Measurements from ENCODE around the gene ZNF20. TPM values are rescaled to one million over a fixed set of nuclear protein-coding genes. Genes with fewer than 3 reads are reported as not detected.

The ZNF20 gene
- total RNA-seq, 5 donors from 2014 or later (not counting 1 experiment from before 2014, with no cell fraction given), result 2.2 to 8.8 (median 6.0) TPM; not detected in 1

DNA sequence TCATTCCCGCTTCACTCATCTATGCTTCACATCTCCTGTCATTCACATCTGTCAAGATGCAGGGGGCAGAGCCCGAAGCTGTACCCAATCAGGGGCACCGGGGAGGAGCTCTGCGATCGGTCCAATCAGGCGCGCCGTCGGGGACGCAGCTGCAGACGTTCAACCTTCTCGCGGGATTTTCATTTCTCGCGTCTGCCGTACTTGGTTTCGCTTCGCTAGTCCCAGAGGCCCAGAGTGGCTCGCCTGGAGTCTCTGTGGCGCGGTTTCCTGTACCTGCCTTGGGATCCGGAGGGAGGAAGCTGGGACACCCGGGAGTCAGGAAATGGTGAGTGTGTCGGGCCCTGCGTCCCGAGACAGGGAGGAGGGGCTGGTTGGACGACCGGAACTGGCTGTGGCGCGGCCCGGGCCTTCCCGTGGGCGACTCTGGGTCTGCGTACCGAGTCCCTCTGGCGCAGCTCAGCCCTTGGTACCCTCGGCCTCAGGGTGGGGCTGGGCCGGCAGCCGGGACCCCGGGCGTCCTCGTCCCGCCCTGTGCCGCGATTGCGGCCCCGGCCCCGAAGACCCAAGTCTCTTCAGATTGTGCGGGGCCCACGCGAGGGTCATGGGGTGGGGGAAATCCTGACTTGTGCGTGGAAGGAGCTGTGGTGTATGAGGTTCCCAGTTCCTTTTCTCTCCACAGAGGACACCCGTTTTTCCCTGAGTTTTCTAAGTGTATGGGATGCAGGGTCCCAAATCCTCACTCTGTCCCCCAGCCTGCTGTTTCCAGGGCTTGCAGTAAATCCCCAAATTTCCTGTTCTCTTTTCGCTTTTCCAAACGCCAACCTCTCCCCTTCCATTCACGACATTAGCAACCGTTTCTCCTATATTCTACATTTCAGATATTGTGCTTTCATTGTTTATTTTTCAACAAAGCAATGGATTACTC, 23.0 kb upstream of the ZNF20 start, which contains the start of gene ZNF136:
Gene ZNF136 (plus strand): TSS at position 215 of the 925 bp plus-strand sequence. CDS start 108 bp downstream, at position 323.
- peaks cover 48 to 53% (median 51%) of the 10 kb centered on the region in 3 donors for H3K4me1 Mint-ChIP-seq
- ATAC-seq (replicated peaks in 1 of 4) (peak; percentile 98 to 100 (median 100)), DNase-seq (peak; percentile 79 to 97 (median 92))
- no peaks in the 10 kb centered on the region for H3K36me3 Mint-ChIP-seq
- Histone ChIP-seq H3K4me1 (ENCODE audit: control insufficient read depth in 1 of 2, extremely low read depth in 1 of 2, insufficient read depth in 2 of 2, low read length in 2 of 2) (peaks cover 5 to 30% of the 10 kb centered on the region in 2 experiments), H3K4me3 (ENCODE audit: control insufficient read depth in 1 of 2, extremely low read depth in 1 of 2, low read length in 1 of 2) (peak within 1 kb of the TSS; percentile 83 to 100), H3K36me3 (ENCODE audit: control insufficient read depth in 2 of 2, extremely low read depth in 1 of 2, insufficient read depth in 1 of 2, low read length in 1 of 2) (peaks cover 0 to 4% of the 10 kb centered on the region in 2 donors), H3K9me3 (no peaks in the 10 kb centered on the region), H3K27ac (ENCODE audit: low read length) (peak within 1 kb of the TSS; percentile 98), H3K27me3 (replicated peaks in 1 of 2; ENCODE audit: control insufficient read depth in 2 of 2, extremely low read depth in 1 of 2, insufficient read depth in 2 of 2, low read length in 1 of 2) (no peaks in the 10 kb centered on the region)
- CTCF ChIA-PET, result interaction anchor here (0.6 to 1.6 kb wide), 8 partner anchors 23 to 986 kb away, joined by 3 to 8 read pairs (median 6); partner anchors contain the start of genes ZNF20 (in 1 of the 2) and ZNF563 (in 1 of the 2)
- WGBS (ENCODE audit: insufficient coverage), result 1% methylated on average over 43 of the region's 57 CpGs
- POLR2A ChIA-PET, result interaction anchor here (0.5 to 1.0 kb wide), 5 partner anchors 170 to 450 kb away, joined by 3 to 6 read pairs (median 3); partner anchors contain the start of gene ZNF563 (in 2 of the 2)
- no peaks in the 10 kb centered on the region for H3K9me3 Mint-ChIP-seq
- H3K27me3 Mint-ChIP-seq, result peaks cover 0 to 2% of the 10 kb centered on the region in 2 donors
- H3K27ac Mint-ChIP-seq, result peak within 1 kb of the TSS; percentile 95 to 97
- H3K4me3 Mint-ChIP-seq, result peak within 1 kb of the TSS; percentile 93 to 97 (median 95)

- Mint-ChIP-seq H3K36me3 (no peaks in the 10 kb centered on the region), H3K4me3 (peak overlapping the region; percentile 93 to 97 (median 95)), H3K27me3 (peaks cover 0 to 2% of the 10 kb centered on the region in 2 donors), H3K9me3 (no peaks in the 10 kb centered on the region), H3K4me1 (peaks cover 45 to 50% (median 48%) of the 10 kb centered on the region in 3 donors), H3K27ac (peak overlapping the region; percentile 95 to 97)
- peak in 3 of 4 experiments; percentile 6 to 19 (median 13) for ATAC-seq (replicated peaks in 1 of 4)
- POLR2A ChIA-PET, result interaction anchor here (0.5 to 1.0 kb wide), 5 partner anchors 171 to 451 kb away, joined by 3 to 6 read pairs (median 3); partner anchors contain the start of gene ZNF563 (in 2 of the 2)
- Histone ChIP-seq H3K9me3 (no peaks in the 10 kb centered on the region), H3K4me1 (ENCODE audit: control insufficient read depth in 1 of 2, extremely low read depth in 1 of 2, insufficient read depth in 2 of 2, low read length in 2 of 2) (peaks cover 5 to 30% of the 10 kb centered on the region in 2 experiments), H3K27me3 (replicated peaks in 1 of 2; ENCODE audit: control insufficient read depth in 2 of 2, extremely low read depth in 1 of 2, insufficient read depth in 2 of 2, low read length in 1 of 2) (no peaks in the 10 kb centered on the region), H3K27ac (ENCODE audit: low read length) (peak overlapping the region; percentile 98), H3K4me3 (ENCODE audit: control insufficient read depth in 1 of 2, extremely low read depth in 1 of 2, low read length in 1 of 2) (peak overlapping the region; percentile 83 to 100), H3K36me3 (ENCODE audit: control insufficient read depth in 2 of 2, extremely low read depth in 1 of 2, insufficient read depth in 1 of 2, low read length in 1 of 2) (peaks cover 0 to 4% of the 10 kb centered on the region in 2 donors)
- 0% methylated on average over 2 of the region's 8 CpGs for WGBS (ENCODE audit: insufficient coverage)
- DNase-seq, result no peak
- CTCF ChIA-PET, result interaction anchor here (0.6 to 1.6 kb wide), 7 partner anchors 22 to 663 kb away, joined by 3 to 8 read pairs (median 6); partner anchors contain the start of genes ZNF20 (in 1 of the 2) and ZNF563 (in 1 of the 2)
Observed at GRCh38 chr19:12162513-12162881, 22.3 kb upstream of the ZNF20 start.

GRCh38 chr19:12159773-12160414, 19.7 kb upstream of the ZNF20 start:
- Histone ChIP-seq H3K4me1 (ENCODE audit: control insufficient read depth in 1 of 2, extremely low read depth in 1 of 2, insufficient read depth in 2 of 2, low read length in 2 of 2) (peaks cover 5 to 46% of the 10 kb centered on the region in 2 experiments), H3K36me3 (ENCODE audit: control insufficient read depth in 2 of 2, extremely low read depth in 1 of 2, insufficient read depth in 1 of 2, low read length in 1 of 2) (peaks cover 0 to 4% of the 10 kb centered on the region in 2 donors), H3K9me3 (no peaks in the 10 kb centered on the region), H3K27me3 (replicated peaks in 1 of 2; ENCODE audit: control insufficient read depth in 2 of 2, extremely low read depth in 1 of 2, insufficient read depth in 2 of 2, low read length in 1 of 2) (peaks cover 0 to 9% of the 10 kb centered on the region in 2 experiments), H3K27ac (ENCODE audit: low read length) (no peak overlapping the region), H3K4me3 (ENCODE audit: control insufficient read depth in 1 of 2, extremely low read depth in 1 of 2, low read length in 1 of 2) (no peak overlapping the region)
- 91% methylated on average over 16 of the region's 25 CpGs for WGBS (ENCODE audit: insufficient coverage)
- no peak for ATAC-seq (replicated peaks in 1 of 4)
- peaks cover 0 to 5% of the 10 kb centered on the region in 2 donors for H3K27me3 Mint-ChIP-seq
- ChIA-PET CTCF (interaction anchor here (0.6 to 0.7 kb wide), 2 partner anchors 56 to 354 kb away, joined by 3 read pairs; no protein-coding TSS in a partner anchor), POLR2A (no interaction called here)
- H3K4me1 Mint-ChIP-seq, result peaks cover 30 to 38% (median 32%) of the 10 kb centered on the region in 3 donors
- peak in 2 of 35 experiments; percentile 3 to 12 for DNase-seq
- peak overlapping the region in 1 of 2 donors; percentile 11 for H3K27ac Mint-ChIP-seq
- H3K36me3 Mint-ChIP-seq, result no peaks in the 10 kb centered on the region
- H3K4me3 Mint-ChIP-seq, result peak overlapping the region in 1 of 3 donors; percentile 29
- no peaks in the 10 kb centered on the region for H3K9me3 Mint-ChIP-seq

DNA sequence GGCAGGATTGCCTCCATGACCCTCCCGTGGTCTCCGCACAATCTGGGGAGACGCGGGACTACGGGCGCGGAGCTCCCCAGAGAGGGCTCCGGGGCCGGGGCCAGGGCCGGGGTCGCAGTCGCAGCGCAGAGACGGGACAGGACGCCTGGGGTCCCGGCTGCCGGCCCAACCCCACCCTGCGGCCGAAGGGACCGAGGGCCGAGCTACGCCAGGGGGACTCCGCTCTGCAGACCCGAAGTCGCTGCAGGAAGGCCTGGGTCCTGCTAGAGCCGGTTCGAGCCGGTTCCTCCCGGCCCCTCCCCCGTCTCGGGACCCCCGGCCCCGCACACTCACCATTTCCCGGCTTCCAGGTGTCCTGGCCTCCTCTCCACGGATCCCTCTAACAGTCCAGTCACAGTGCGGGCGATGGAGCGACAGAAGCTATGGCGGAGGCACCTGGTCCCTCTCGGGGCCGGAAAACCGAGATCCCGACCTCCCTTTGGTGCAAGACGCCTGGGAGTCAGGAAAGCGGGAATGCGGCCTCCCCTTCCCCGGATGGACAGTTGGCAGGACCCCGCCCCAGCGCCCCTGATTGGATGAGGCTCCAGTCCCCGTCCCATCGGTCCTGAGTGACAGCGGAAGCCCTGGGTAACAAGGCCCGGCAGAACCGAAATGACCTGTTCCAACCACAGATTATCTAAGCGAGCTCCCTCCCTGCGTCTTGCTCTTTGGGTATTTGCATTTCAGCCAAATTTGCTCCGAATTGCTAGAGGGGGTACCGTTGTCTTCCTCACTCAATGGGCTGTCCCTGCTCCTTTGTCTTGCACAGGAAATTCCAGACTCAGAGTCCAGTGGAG, 16.3 kb upstream of the ZNF20 start, which contains the start of gene ZNF625:
Gene ZNF625 (minus strand): TSS at position 512 of the 836 bp plus-strand sequence. CDS start 176 bp downstream, at position 336.
- Mint-ChIP-seq H3K4me3 (peak within 1 kb of the TSS; percentile 84 to 89 (median 86)), H3K4me1 (peaks cover 6 to 23% (median 15%) of the 10 kb centered on the region in 3 donors), H3K27me3 (peaks cover 0 to 8% of the 10 kb centered on the region in 2 donors), H3K36me3 (peaks cover 4% of the 10 kb centered on the region), H3K9me3 (no peaks in the 10 kb centered on the region), H3K27ac (peak within 1 kb of the TSS; percentile 55 to 80)
- no peaks in the 10 kb centered on the region for H3K9me3 ChIP-seq
- H3K36me3 ChIP-seq (ENCODE audit: control insufficient read depth in 2 of 2, extremely low read depth in 1 of 2, insufficient read depth in 1 of 2, low read length in 1 of 2), result no peaks in the 10 kb centered on the region
- ChIA-PET POLR2A (no interaction called here), CTCF (interaction anchor here in 1 of 2 donors (1.0 kb wide), 1 partner anchor 133 kb away, joined by 3 read pairs; no protein-coding TSS in a partner anchor)
- H3K27me3 ChIP-seq (replicated peaks in 1 of 2; ENCODE audit: control insufficient read depth in 2 of 2, extremely low read depth in 1 of 2, insufficient read depth in 2 of 2, low read length in 1 of 2), result peaks cover 0 to 9% of the 10 kb centered on the region in 2 experiments
- H3K4me3 ChIP-seq (ENCODE audit: control insufficient read depth in 1 of 2, extremely low read depth in 1 of 2, low read length in 1 of 2), result peak within 1 kb of the TSS; percentile 55 to 87
- H3K27ac ChIP-seq (ENCODE audit: low read length), result peak within 1 kb of the TSS; percentile 61
- 2% methylated on average over 46 of the region's 58 CpGs for WGBS (ENCODE audit: insufficient coverage)
- peak in 7 of 35 experiments; percentile 1 to 32 (median 25) for DNase-seq
- peak; percentile 46 to 64 (median 55) for ATAC-seq (replicated peaks in 1 of 4)
- peaks cover 0 to 23% of the 10 kb centered on the region in 2 experiments for H3K4me1 ChIP-seq (ENCODE audit: control insufficient read depth in 1 of 2, extremely low read depth in 1 of 2, insufficient read depth in 2 of 2, low read length in 2 of 2)

- H3K27ac ChIP-seq (ENCODE audit: low read length), result no peak overlapping the region
Observed at GRCh38 chr19:12155324-12155860, 15.2 kb upstream of the ZNF20 start.

More at GRCh38 chr19:12155324-12155860, 15.2 kb upstream of the ZNF20 start:
- no peaks in the 10 kb centered on the region for H3K36me3 ChIP-seq (ENCODE audit: control insufficient read depth in 2 of 2, extremely low read depth in 1 of 2, insufficient read depth in 1 of 2, low read length in 1 of 2)
- H3K9me3 ChIP-seq, result no peaks in the 10 kb centered on the region
- ChIA-PET CTCF (no interaction called here), POLR2A (no interaction called here)
- Mint-ChIP-seq H3K27ac (peak overlapping the region in 1 of 2 donors; percentile 61), H3K27me3 (peaks cover 0 to 8% of the 10 kb centered on the region in 2 donors), H3K9me3 (no peaks in the 10 kb centered on the region), H3K4me1 (peaks cover 6 to 23% (median 15%) of the 10 kb centered on the region in 3 donors), H3K4me3 (peak overlapping the region; percentile 84 to 89 (median 86)), H3K36me3 (peaks cover 7% of the 10 kb centered on the region)
- peaks cover 0 to 9% of the 10 kb centered on the region in 2 experiments for H3K27me3 ChIP-seq (replicated peaks in 1 of 2; ENCODE audit: control insufficient read depth in 2 of 2, extremely low read depth in 1 of 2, insufficient read depth in 2 of 2, low read length in 1 of 2)
- H3K4me3 ChIP-seq (ENCODE audit: control insufficient read depth in 1 of 2, extremely low read depth in 1 of 2, low read length in 1 of 2), result peak overlapping the region; percentile 55 to 87
- WGBS (ENCODE audit: insufficient coverage), result 26% methylated on average over 8 of the region's 11 CpGs
- H3K4me1 ChIP-seq (ENCODE audit: control insufficient read depth in 1 of 2, extremely low read depth in 1 of 2, insufficient read depth in 2 of 2, low read length in 2 of 2), result peaks cover 0 to 23% of the 10 kb centered on the region in 2 experiments
- DNase-seq, result no peak
- peak in 3 of 4 experiments; percentile 28 to 33 (median 29) for ATAC-seq (replicated peaks in 1 of 4)
